ENCODE data around the gene MEIKIN. TPM values are rescaled to one million over a fixed set of nuclear protein-coding genes. Genes with fewer than 3 reads are reported as not detected.

MEIKIN gene
- total RNA-seq, 2 experiments from 2014 or later: not detected

DNA sequence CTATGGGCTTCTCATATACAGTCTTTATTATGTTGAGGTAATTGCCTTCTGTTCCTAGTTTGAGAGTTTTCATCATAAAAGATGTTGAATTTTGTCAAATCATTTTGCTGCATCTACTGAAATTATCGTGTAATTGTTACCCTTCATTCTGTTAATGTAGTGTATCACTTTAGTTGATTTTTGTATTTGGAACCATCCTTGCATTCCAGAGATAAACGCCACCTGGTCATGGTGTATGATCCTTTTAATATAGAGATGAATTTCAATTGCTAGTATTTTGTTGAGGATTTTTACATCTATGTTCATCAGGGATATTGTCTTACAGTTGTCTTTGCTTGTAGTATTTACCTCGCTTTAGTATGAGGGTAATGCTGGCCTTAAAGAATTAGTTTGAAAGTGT is 19.3 kb downstream of the MEIKIN start:
- POLR2A ChIA-PET: interaction anchor here (0.6 kb wide), 1 partner anchor 73 kb away, joined by 3 read pairs; no protein-coding TSS in a partner anchor
- no peaks in the 10 kb centered on the region for H3K9me2 ChIP-seq (ENCODE audit: insufficient read depth, low read length)
- no peak overlapping the region for H3K27ac ChIP-seq (ENCODE audit: low read depth, low read length, poor library complexity, severe bottlenecking)
- intact Hi-C loops (cut with micrococcal nuclease; ENCODE audit: unreplicated experiment): no loop called here
- H3K4me3 ChIP-seq (ENCODE audit: low read depth, low read length, poor library complexity, severe bottlenecking): no peak overlapping the region
- H3K79me2 ChIP-seq (ENCODE audit: insufficient read depth, low read depth, low read length): no peaks in the 10 kb centered on the region
- peaks cover 17% of the 10 kb centered on the region for H3K9me3 ChIP-seq (ENCODE audit: low read length)
- no peak for DNase-seq (ENCODE audit: low spot score)
- no TSS peak for BruUV-seq (replicated peaks)
- no peaks in the 10 kb centered on the region for H4K20me1 ChIP-seq (ENCODE audit: insufficient read depth, low read length)
- no peak overlapping the region for H2AFZ ChIP-seq (ENCODE audit: low read length)
- no peaks in the 10 kb centered on the region for H3K36me3 ChIP-seq (ENCODE audit: insufficient read depth, low read length)
- TF ChIP-seq, protein P1, sequence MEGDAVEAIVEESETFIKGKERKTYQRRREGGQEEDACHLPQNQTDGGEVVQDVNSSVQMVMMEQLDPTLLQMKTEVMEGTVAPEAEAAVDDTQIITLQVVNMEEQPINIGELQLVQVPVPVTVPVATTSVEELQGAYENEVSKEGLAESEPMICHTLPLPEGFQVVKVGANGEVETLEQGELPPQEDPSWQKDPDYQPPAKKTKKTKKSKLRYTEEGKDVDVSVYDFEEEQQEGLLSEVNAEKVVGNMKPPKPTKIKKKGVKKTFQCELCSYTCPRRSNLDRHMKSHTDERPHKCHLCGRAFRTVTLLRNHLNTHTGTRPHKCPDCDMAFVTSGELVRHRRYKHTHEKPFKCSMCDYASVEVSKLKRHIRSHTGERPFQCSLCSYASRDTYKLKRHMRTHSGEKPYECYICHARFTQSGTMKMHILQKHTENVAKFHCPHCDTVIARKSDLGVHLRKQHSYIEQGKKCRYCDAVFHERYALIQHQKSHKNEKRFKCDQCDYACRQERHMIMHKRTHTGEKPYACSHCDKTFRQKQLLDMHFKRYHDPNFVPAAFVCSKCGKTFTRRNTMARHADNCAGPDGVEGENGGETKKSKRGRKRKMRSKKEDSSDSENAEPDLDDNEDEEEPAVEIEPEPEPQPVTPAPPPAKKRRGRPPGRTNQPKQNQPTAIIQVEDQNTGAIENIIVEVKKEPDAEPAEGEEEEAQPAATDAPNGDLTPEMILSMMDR (conservative IDR thresholded peaks at IDR 0.05; ENCODE audit: low read length): no peak
- no peak for TF ChIP-seq EZH2phosphoT487 (IDR thresholded peaks at IDR 0.05; ENCODE audit: borderline replicate concordance, low read depth, low read length)
- CTCF ChIA-PET (ENCODE audit: unreplicated experiment): no interaction called here
- H3K4me2 ChIP-seq (ENCODE audit: low read length): no peak overlapping the region
- H3K4me1 ChIP-seq (ENCODE audit: insufficient read depth, low read length, poor library complexity, severe bottlenecking): no peaks in the 10 kb centered on the region

DNA sequence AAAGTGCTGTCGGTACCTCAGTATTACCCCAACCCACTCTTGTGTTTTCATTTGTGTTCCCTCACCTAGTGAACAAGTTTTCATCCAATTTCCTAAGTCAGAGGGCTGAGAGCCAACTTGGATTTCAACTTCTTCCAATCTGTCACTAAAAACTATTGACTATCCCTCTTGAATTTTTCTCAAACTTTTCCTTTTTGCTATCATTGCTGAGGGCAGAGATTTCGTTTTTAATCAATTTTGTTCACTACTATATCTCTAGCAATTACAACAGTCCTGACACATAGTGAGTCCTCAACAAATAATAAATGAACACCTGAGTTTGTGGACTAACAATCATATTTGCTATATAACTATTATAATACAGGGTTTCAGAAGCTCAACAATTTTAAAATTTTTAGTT is 29.0 kb downstream of the MEIKIN start:
- intact Hi-C loops (cut with micrococcal nuclease; ENCODE audit: unreplicated experiment): no loop called here
- Histone ChIP-seq H3K9me3 (ENCODE audit: low read length) (no peaks in the 10 kb centered on the region), H3K36me3 (ENCODE audit: insufficient read depth, low read length) (no peaks in the 10 kb centered on the region), H3K79me2 (ENCODE audit: insufficient read depth, low read depth, low read length) (no peaks in the 10 kb centered on the region), H3K4me3 (ENCODE audit: low read depth, low read length, poor library complexity, severe bottlenecking) (no peak overlapping the region), H4K20me1 (ENCODE audit: insufficient read depth, low read length) (no peaks in the 10 kb centered on the region), H2AFZ (ENCODE audit: low read length) (no peak overlapping the region), H3K9me2 (ENCODE audit: insufficient read depth, low read length) (no peaks in the 10 kb centered on the region), H3K4me1 (ENCODE audit: insufficient read depth, low read length, poor library complexity, severe bottlenecking) (no peaks in the 10 kb centered on the region), H3K27ac (ENCODE audit: low read depth, low read length, poor library complexity, severe bottlenecking) (no peak overlapping the region), H3K4me2 (ENCODE audit: low read length) (no peak overlapping the region)
- no peak for TF ChIP-seq EZH2phosphoT487 (IDR thresholded peaks at IDR 0.05; ENCODE audit: borderline replicate concordance, low read depth, low read length)
- TF ChIP-seq, protein P1 (conservative IDR thresholded peaks at IDR 0.05; ENCODE audit: low read length): no peak
- ChIA-PET CTCF (ENCODE audit: unreplicated experiment) (no interaction called here), POLR2A (no interaction called here)
- DNase-seq (ENCODE audit: low spot score): no peak
- no TSS peak for BruUV-seq (replicated peaks)

DNA sequence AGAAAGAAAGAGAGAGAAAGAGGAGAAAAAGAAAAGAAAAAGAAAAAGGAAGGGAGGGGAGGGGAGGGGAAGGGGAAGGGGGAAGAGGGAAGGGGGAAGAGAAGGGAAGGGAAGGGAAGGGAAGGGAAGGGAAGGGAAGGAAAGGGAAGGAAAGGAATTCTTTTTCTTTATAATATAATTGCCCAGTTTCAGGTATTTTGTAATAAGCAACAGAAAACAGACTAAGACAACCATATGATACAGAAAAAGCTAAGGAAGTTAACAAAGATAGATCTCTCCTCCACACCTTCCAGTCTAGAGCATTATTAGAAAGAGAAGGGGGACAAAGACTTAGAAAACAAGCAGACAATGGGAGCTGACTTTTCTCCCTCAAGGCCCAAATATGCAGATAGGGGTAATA is 31.0 kb downstream of the MEIKIN start:
- H3K79me2 ChIP-seq (ENCODE audit: insufficient read depth, low read depth, low read length): no peaks in the 10 kb centered on the region
- no peak overlapping the region for H3K4me2 ChIP-seq (ENCODE audit: low read length)
- ChIA-PET POLR2A (no interaction called here), CTCF (ENCODE audit: unreplicated experiment) (no interaction called here)
- BruUV-seq (replicated peaks): no TSS peak
- no peak for TF ChIP-seq EZH2phosphoT487 (IDR thresholded peaks at IDR 0.05; ENCODE audit: borderline replicate concordance, low read depth, low read length)
- TF ChIP-seq, protein P1 (conservative IDR thresholded peaks at IDR 0.05; ENCODE audit: low read length): no peak
- H3K36me3 ChIP-seq (ENCODE audit: insufficient read depth, low read length): no peaks in the 10 kb centered on the region
- no peak overlapping the region for H3K4me3 ChIP-seq (ENCODE audit: low read depth, low read length, poor library complexity, severe bottlenecking)
- no peaks in the 10 kb centered on the region for H4K20me1 ChIP-seq (ENCODE audit: insufficient read depth, low read length)
- intact Hi-C loops (cut with micrococcal nuclease; ENCODE audit: unreplicated experiment): no loop called here
- H3K4me1 ChIP-seq (ENCODE audit: insufficient read depth, low read length, poor library complexity, severe bottlenecking): no peaks in the 10 kb centered on the region
- H3K27ac ChIP-seq (ENCODE audit: low read depth, low read length, poor library complexity, severe bottlenecking): no peak overlapping the region
- H3K9me3 ChIP-seq (ENCODE audit: low read length): no peaks in the 10 kb centered on the region
- no peak for DNase-seq (ENCODE audit: low spot score)
- no peak overlapping the region for H2AFZ ChIP-seq (ENCODE audit: low read length)
- no peaks in the 10 kb centered on the region for H3K9me2 ChIP-seq (ENCODE audit: insufficient read depth, low read length)

Data from OCI-LY7 (cell line).